ENCODE results near the gene CPNE9.

CPNE9 gene

DNA sequence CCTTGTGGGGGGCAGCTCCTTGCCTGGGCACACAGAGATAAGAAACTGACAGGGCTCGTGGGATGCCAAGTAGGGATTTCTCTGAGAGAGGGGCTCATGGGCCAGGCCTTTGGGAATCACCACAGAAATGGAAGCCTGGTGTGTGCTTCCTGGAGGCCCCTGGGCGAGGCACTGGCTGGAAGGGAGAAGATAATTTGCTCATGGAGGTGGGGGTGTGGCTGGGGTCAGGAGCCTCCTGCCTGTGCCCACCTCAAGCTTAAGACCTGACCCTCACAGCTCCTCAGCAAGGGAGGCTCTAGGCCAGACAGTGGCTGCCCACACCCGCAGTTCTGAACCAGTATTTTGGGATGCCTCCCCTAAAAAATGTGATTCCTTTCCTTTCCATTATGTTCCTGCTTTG lies 16.9 kb upstream of the CPNE9 start:
- no peak for DNase-seq (ENCODE audit: low read depth)

DNA sequence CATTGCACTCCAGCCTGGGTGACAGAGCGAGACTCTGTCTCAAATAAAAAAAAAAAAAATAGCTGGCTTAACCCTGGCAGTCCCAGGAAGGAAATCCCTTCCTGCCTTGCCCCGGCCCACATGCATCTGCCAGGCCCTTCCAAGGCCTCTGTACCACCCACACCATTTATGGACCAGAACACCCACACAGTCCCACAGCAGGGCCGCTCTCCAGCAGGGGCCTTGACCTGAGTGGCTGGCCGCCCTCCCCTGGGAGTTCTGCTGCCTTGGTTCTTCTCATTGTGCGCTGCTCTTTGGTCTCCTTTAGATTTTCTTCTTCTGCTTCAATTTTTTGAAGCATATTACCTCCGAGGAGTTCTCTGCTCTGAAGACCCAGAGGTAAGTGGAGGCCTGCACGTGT lies 16.1 kb upstream of the CPNE9 start:
- DNase-seq (ENCODE audit: low read depth) = no peak

GRCh38 chr3:9688961-9689360 lies 14.7 kb upstream of the CPNE9 start:
- DNase-seq (ENCODE audit: low read depth) = no peak

DNA sequence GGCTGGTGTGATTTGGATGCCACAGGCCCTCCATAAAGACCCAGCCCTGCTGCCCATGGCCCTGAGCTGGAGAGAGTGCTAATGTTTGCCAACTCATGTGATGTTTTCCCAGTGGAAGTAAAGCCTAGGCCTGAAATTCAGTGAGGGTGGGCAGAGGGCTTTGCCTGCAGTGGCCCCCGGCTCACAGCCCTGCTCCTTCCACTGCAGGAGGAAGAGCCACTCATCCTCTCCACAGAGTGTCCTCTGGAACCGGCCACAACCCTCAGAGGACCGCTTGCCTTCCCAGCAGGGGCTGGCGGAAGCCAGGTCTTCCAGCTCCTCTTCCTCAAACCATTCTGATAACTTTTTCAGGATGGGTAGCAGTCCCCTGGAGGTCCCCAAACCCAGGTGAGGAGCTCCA lies 13.9 kb upstream of the CPNE9 start:
- no peak for DNase-seq (ENCODE audit: low read depth)

DNA sequence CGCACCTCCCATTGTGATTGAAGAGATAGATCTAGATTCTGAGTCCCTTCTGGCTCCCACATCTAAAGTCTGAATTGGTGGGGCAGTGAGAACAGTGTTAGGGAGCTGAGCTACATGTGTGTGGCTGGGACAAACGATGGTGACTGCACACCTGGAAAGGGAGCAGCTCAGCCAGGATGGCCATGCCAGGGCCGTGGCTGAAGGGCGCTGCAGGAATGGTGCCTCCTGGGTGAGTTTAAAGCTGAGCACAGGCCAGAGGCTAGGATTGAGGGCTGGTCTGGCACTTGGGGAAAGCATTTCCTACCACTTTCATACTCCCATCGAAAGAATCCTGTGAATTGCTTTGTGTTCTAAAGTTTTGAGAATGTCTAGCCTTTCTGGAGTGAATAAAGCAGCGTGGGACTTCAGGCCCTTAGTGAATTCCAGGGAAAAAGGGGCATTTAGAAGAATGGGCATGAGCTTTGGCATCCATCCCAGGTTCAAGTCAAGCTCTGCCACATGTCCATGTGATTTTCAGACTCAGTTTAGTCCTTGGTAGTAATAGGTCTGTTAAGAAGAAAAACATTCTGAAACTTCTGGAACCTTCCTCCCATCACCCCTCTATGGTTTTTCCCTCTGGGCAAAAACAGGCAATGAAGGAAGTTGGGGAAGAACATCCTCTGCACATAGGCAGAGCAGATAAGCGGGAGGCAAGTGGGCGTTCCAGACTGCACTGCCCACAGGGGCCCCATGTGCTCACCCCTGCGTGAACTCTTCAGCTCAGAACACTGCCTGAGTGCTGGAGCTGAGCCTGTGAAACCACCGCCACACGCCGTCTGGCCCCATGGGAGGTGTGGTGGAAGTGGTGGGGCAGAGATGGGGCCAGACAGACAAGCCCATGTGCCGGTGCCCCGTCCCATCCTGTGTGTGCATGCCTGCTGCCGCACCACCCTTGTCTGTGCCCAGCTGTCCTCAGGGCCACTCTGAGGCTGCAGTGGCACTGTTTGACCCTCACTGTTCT lies 12.9 kb upstream of the CPNE9 start:
- no peak for DNase-seq (ENCODE audit: low read depth)

DNA sequence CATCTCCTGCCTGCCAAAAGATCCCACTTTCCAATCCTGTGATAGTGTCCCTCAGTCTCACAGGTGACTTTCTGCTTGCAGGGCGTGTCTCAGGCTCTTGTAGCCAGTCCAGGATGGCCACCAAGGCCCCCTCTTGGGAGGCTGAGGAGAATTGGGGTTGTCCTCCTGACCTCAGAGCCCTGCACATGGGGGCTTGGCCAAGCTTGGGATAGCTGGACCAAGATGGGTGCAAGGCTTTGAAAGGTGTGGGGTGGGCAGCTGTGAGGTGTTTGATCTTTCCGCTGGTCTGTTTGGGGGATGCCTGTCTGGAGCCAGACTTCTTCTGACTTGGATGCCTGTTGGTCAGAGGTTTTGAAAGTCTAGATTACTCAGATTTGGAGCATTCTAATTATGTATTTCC lies 12.0 kb upstream of the CPNE9 start:
- DNase-seq (ENCODE audit: low read depth) = no peak

DNA sequence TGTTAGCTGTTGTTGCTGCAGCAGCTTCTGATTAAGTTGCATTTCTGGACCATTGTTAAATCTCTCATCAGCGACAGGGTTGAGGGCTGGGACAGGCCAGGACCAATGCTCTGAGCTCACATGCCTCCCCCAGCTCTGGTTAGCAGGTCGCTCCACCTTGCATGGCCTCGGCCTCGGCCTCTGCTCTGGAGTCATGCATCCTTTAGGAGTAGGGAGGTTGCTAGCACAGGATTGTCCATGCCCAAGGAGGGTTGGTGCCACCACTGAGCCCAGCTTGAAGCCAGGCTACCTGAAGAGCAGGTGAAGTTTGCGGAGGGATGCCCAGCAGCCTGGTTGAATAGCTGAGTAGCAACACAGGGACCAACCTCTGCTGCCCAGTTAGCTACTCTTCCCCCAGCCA lies 11.2 kb upstream of the CPNE9 start:
- DNase-seq (ENCODE audit: low read depth) = no peak

GRCh38 chr3:9695345-9695744 lies 8.3 kb upstream of the CPNE9 start:
- no peak for DNase-seq (ENCODE audit: low read depth)

GRCh38 chr3:9695746-9696145 lies 7.9 kb upstream of the CPNE9 start:
- DNase-seq (ENCODE audit: low read depth) = no peak

DNA sequence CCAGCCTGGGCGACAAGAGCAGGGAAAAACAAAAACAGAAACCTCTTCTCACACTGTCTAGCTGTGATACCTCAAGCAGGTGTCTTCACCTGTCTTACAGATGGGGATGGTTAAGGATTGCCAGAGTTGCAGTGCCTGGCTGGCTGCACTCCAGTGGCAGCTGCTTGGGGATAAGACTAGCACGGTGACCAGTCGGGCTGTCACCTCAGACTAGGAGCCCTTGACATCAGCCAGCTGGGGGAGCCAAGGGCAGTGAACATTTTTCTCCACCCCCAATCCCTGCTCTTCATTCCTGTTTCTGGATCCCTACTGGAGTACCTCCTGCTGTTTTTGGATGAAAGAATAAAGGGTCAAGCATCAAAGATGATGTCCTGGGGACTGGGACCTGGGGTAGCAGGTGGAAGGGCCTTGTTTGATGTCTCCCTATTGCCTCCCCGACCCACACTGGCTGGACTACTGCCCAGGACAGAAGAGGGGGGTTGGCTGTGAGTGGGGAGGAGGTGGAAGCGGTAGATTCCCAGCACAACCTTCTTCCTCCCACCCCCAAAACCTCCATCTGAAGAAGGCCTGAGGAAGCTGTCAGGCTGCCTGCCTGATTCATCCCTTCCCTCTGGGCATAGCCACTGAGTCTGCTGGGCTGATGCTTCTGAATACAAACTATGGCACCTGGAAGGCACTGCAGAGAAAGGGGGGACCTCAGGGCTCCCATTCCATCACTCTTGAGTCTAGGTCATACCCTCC lies 7.0 kb upstream of the CPNE9 start:
- no peak for DNase-seq (ENCODE audit: low read depth)

DNA sequence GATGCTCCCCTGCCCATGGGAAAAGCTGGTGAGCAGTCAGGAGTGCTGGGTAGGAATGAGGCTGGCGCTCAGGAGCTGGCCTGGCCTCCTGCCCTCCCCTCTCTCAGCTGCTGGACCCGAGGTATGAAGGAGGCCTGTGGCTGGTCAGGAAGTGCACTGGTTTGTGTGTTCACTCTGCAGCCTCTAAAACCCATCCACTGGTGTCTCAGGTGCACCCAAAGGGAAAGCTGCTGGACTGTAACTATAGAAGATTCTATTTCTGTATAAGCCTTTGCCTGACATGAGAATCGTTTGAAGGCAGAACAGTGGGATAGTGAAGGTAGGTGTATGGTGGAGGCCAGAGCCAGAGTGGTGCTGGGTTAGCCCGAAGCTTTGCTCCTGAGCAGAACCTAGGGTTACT lies 5.7 kb upstream of the CPNE9 start:
- no peak for DNase-seq (ENCODE audit: low read depth)

- DNase-seq (ENCODE audit: low read depth) = no peak
These were observed 5.3 kb upstream of the CPNE9 start for GRCh38 chr3:9698293-9698692.

DNA sequence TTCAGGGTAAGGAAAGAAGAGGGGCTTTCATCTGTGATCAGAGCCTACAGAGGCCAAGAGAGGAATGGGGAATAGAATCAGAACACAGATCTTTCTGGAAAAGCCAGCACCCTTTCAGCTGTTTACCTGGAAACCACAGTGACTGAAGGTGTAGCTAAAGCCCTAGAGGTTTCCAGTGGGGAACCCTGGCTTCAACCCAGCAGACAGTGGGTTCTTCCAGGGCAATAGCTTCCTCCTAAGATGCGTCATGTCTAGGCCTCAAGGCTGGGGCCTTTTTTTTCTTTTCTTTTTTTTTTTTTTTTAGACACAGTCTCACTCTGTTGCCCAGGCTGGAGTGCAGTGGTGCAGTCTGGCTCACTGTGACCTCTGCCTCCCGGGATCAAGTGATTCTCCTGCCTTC lies 3.1 kb upstream of the CPNE9 start:
- DNase-seq (ENCODE audit: low read depth) = no peak

DNA sequence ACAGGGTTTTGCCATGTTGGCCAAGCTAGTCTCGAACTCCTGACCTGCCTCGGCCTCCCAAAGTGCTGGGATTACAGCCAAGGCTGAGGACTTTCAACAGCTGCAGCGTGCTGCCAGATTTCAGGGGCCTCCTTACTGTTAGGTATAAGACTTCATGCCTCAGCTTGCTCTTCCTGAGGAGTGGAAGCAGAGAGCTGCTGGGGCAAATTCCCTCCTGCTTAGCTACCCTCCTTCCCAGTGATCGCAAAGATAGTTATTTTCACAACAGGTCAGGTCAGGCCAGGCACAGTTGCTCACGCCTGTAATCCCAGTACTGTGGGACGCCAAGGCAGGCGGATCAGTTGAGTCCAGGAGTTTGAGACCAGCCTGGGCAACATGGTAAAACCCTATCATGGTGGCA lies 2.6 kb upstream of the CPNE9 start:
- no peak for DNase-seq (ENCODE audit: low read depth)

DNA sequence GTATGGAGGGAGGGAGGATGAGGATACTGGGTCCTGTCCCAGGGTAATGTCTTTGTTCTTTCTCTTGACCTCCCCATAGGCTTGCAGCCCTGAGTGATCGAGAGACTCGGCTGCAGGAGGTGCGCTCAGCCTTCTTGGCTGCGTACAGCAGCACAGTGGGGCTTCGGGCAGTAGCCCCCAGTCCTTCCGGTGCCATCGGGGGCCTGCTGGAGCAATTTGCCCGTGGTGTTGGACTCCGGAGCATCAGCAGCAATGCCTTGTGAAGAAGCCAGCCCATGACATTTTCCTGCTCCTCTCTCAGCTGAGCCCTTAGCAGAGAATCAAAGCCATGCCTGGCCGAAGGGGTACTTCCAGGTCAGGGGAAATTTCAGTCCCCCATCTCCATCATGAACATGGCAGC lies 1.9 kb upstream of the CPNE9 start:
- DNase-seq (ENCODE audit: low read depth) = no peak

- no peak for DNase-seq (ENCODE audit: low read depth)
These were observed 393 bp upstream of the CPNE9 start for GRCh38 chr3:9703240-9703639.

GRCh38 chr3:9704347-9705322 lies 1.0 kb downstream of the CPNE9 start:
- no peak for DNase-seq (ENCODE audit: low read depth)

DNA sequence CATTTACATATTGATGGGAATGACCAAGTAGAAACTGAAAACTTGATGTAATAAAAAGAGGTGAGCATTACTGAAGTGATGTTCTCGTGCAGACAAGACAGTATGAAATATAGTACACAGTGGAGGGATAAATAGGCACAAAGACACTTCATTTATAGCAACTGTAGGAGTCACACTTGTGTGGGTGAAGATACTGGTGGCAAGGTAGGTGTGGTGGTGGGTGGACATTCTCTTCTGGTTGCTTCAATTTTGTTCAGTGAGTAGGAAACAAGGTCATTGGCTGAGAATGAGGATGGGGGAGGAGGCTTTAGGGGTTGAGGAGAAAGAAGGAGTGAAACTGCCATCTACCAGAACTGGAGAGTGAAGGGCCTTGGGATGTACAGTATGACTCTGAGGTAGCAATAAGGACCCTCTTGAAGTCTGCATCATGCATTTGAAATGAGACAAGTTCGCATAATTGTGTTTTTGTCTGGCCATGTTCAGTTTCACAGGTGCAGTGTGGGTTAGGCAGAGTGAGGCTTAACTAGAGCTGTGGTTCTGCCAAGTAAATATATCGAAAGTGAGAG lies 6.6 kb downstream of the CPNE9 start:
- no peak for DNase-seq (ENCODE audit: low read depth)

DNA sequence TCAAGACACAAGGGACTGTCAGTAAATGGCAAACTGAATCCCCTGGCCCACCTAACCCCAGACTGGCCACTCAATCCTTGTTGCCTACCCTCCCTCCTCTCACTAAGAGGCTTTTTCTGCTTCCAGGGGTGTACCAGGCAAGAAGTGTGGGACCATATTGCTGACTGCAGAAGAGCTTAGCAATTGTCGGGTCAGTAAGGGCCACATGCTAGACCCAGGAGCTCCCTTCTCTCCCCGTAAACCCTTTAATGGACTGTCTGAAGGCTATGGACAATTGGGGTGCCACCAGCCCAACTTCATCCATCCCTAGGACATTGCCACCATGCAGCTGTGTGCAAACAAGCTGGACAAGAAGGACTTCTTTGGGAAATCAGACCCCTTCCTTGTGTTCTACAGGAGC lies 8.8 kb downstream of the CPNE9 start:
- no peak for DNase-seq (ENCODE audit: low read depth)

DNA sequence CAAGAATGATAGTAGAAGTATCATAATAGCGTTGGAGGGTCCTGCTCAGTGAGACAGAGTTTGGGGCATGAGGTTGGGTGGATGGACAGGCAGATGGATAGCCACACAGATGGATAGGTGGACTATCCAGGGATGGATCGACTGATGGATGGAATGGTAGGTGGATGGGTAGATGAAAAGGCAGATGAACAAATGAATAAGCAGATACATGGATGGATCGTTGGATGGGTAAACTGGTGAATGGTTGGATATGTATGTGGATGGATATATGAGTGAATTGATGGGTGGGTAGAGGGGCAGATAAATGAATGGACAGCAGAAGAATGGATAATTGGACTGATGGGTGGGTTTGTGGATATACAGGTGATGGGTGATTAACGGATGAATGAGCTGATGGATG lies 9.5 kb downstream of the CPNE9 start:
- no peak for DNase-seq (ENCODE audit: low read depth)

DNA sequence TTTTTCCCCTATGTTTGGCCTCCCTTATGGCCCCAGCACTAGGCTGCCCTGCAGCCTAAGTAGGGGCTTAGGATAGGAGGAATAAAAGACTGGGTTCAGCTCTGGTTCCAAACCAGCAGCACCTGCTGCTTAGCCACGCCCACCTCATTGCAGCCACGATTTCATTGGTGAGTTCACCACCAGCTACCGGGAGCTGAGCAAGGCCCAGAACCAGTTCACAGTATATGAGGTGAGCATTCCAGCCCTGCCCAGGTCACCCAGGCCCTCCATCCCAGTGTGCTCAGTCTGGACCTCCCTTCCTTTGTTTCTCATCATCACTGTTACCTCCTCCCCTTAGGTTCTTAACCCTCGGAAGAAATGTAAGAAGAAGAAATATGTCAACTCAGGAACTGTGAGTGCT lies 11.5 kb downstream of the CPNE9 start:
- DNase-seq (ENCODE audit: low read depth) = no peak

Data from activated gamma-delta T cell treated with anti-CD3 and anti-CD28 coated beads, Interleukin-2, amount 50 U/mL, for 16 hours (primary cell).